ENCODE measurements around the gene CMC4. TPM values are rescaled to one million over a fixed set of nuclear protein-coding genes. Genes with fewer than 3 reads are reported as not detected.

Gene CMC4
- total RNA-seq, 5 donors from 2014 or later (not counting 1 experiment from before 2014, with no cell fraction given), result 3.3 to 12.7 (median 6.3) TPM

GRCh38 chrX:155056471-155056870 lies 14.5 kb downstream of the CMC4 start:
- Mint-ChIP-seq H3K4me3 (peak overlapping the region in 1 of 3 donors; percentile 51), H3K27me3 (peaks cover 0 to 7% of the 10 kb centered on the region in 2 donors), H3K9me3 (no peaks in the 10 kb centered on the region), H3K36me3 (peaks cover 17% of the 10 kb centered on the region), H3K27ac (peak overlapping the region; percentile 65 to 68), H3K4me1 (peaks cover 19 to 30% (median 20%) of the 10 kb centered on the region in 3 donors)
- no CpG with 5 or more reads among the region's 1 CpG for WGBS (ENCODE audit: insufficient coverage)
- peaks cover 4 to 13% of the 10 kb centered on the region in 2 experiments for H3K4me1 ChIP-seq (ENCODE audit: control insufficient read depth in 1 of 2, extremely low read depth in 1 of 2, insufficient read depth in 2 of 2, low read length in 2 of 2)
- peak; percentile 52 to 76 (median 64) for ATAC-seq (replicated peaks in 1 of 4)
- H3K27me3 ChIP-seq (replicated peaks in 1 of 2; ENCODE audit: control insufficient read depth in 2 of 2, extremely low read depth in 1 of 2, insufficient read depth in 2 of 2, low read length in 1 of 2), result no peaks in the 10 kb centered on the region
- H3K36me3 ChIP-seq (ENCODE audit: control insufficient read depth in 2 of 2, extremely low read depth in 1 of 2, insufficient read depth in 1 of 2, low read length in 1 of 2), result peaks cover 0 to 9% of the 10 kb centered on the region in 2 donors
- H3K27ac ChIP-seq (ENCODE audit: low read length), result peak overlapping the region; percentile 41
- DNase-seq, result peak in 2 of 35 experiments; percentile 4 to 16
- H3K4me3 ChIP-seq (ENCODE audit: control insufficient read depth in 1 of 2, extremely low read depth in 1 of 2, low read length in 1 of 2), result no peak overlapping the region
- POLR2A ChIA-PET, result no interaction called here
- CTCF ChIA-PET, result interaction anchor here (0.5 to 1.4 kb wide), 9 partner anchors 8 to 140 kb away, joined by 3 to 9 read pairs (median 3); partner anchors contain the start of genes BRCC3 (in 1 of the 2) and FUNDC2 (in 1 of the 2)
- no peaks in the 10 kb centered on the region for H3K9me3 ChIP-seq

- Histone ChIP-seq H3K36me3 (ENCODE audit: control insufficient read depth in 2 of 2, extremely low read depth in 1 of 2, insufficient read depth in 1 of 2, low read length in 1 of 2) (peaks cover 0 to 6% of the 10 kb centered on the region in 2 donors), H3K4me3 (ENCODE audit: control insufficient read depth in 1 of 2, extremely low read depth in 1 of 2, low read length in 1 of 2) (no peak overlapping the region), H3K27ac (ENCODE audit: low read length) (no peak overlapping the region), H3K9me3 (no peaks in the 10 kb centered on the region), H3K4me1 (ENCODE audit: control insufficient read depth in 1 of 2, extremely low read depth in 1 of 2, insufficient read depth in 2 of 2, low read length in 2 of 2) (peaks cover 4 to 13% of the 10 kb centered on the region in 2 experiments), H3K27me3 (replicated peaks in 1 of 2; ENCODE audit: control insufficient read depth in 2 of 2, extremely low read depth in 1 of 2, insufficient read depth in 2 of 2, low read length in 1 of 2) (no peaks in the 10 kb centered on the region)
- ATAC-seq (replicated peaks in 1 of 4), result no peak
- ChIA-PET CTCF (interaction anchor here in 1 of 2 donors (0.6 to 1.4 kb wide), 3 partner anchors 7 to 135 kb away, joined by 3 to 4 read pairs (median 3); partner anchors contain the start of gene FUNDC2), POLR2A (no interaction called here)
- Mint-ChIP-seq H3K9me3 (no peaks in the 10 kb centered on the region), H3K36me3 (peaks cover 21% of the 10 kb centered on the region), H3K4me3 (no peak overlapping the region), H3K27me3 (peaks cover 0 to 8% of the 10 kb centered on the region in 2 donors), H3K27ac (no peak overlapping the region), H3K4me1 (peaks cover 26 to 39% (median 30%) of the 10 kb centered on the region in 3 donors)
- WGBS (ENCODE audit: insufficient coverage), result no CpG with 5 or more reads among the region's 3 CpGs
- no peak for DNase-seq
These were observed 15.4 kb downstream of the CMC4 start for GRCh38 chrX:155055494-155055893.

GRCh38 chrX:155054255-155054654 lies 16.7 kb downstream of the CMC4 start:
- no CpG with 5 or more reads among the region's 4 CpGs for WGBS (ENCODE audit: insufficient coverage)
- Histone ChIP-seq H3K9me3 (no peaks in the 10 kb centered on the region), H3K27ac (ENCODE audit: low read length) (no peak overlapping the region), H3K27me3 (replicated peaks in 1 of 2; ENCODE audit: control insufficient read depth in 2 of 2, extremely low read depth in 1 of 2, insufficient read depth in 2 of 2, low read length in 1 of 2) (no peaks in the 10 kb centered on the region), H3K4me3 (ENCODE audit: control insufficient read depth in 1 of 2, extremely low read depth in 1 of 2, low read length in 1 of 2) (no peak overlapping the region), H3K36me3 (ENCODE audit: control insufficient read depth in 2 of 2, extremely low read depth in 1 of 2, insufficient read depth in 1 of 2, low read length in 1 of 2) (peaks cover 0 to 6% of the 10 kb centered on the region in 2 donors), H3K4me1 (ENCODE audit: control insufficient read depth in 1 of 2, extremely low read depth in 1 of 2, insufficient read depth in 2 of 2, low read length in 2 of 2) (peaks cover 4 to 13% of the 10 kb centered on the region in 2 experiments)
- Mint-ChIP-seq H3K9me3 (no peaks in the 10 kb centered on the region), H3K36me3 (peaks cover 21% of the 10 kb centered on the region), H3K27ac (no peak overlapping the region), H3K27me3 (peaks cover 0 to 8% of the 10 kb centered on the region in 2 donors), H3K4me3 (no peak overlapping the region), H3K4me1 (peaks cover 32 to 50% (median 42%) of the 10 kb centered on the region in 3 donors)
- POLR2A ChIA-PET, result no interaction called here
- CTCF ChIA-PET, result no interaction called here
- DNase-seq, result no peak
- ATAC-seq (replicated peaks in 1 of 4), result no peak

GRCh38 chrX:155053656-155054055 lies 17.3 kb downstream of the CMC4 start:
- H3K4me3 ChIP-seq (ENCODE audit: control insufficient read depth in 1 of 2, extremely low read depth in 1 of 2, low read length in 1 of 2), result no peak overlapping the region
- H3K4me3 Mint-ChIP-seq, result no peak overlapping the region
- no peaks in the 10 kb centered on the region for H3K9me3 ChIP-seq
- peaks cover 4 to 15% of the 10 kb centered on the region in 2 experiments for H3K4me1 ChIP-seq (ENCODE audit: control insufficient read depth in 1 of 2, extremely low read depth in 1 of 2, insufficient read depth in 2 of 2, low read length in 2 of 2)
- ATAC-seq (replicated peaks in 1 of 4), result no peak
- no peak for DNase-seq
- H3K4me1 Mint-ChIP-seq, result peaks cover 38 to 56% (median 48%) of the 10 kb centered on the region in 3 donors
- peaks cover 0 to 6% of the 10 kb centered on the region in 2 donors for H3K36me3 ChIP-seq (ENCODE audit: control insufficient read depth in 2 of 2, extremely low read depth in 1 of 2, insufficient read depth in 1 of 2, low read length in 1 of 2)
- H3K9me3 Mint-ChIP-seq, result no peaks in the 10 kb centered on the region
- H3K27ac Mint-ChIP-seq, result peak overlapping the region in 1 of 2 donors; percentile 9
- no peak overlapping the region for H3K27ac ChIP-seq (ENCODE audit: low read length)
- H3K36me3 Mint-ChIP-seq, result peaks cover 21% of the 10 kb centered on the region
- POLR2A ChIA-PET, result no interaction called here
- WGBS (ENCODE audit: insufficient coverage), result 100% methylated on average over 2 of the region's 3 CpGs
- CTCF ChIA-PET, result no interaction called here
- no peaks in the 10 kb centered on the region for H3K27me3 ChIP-seq (replicated peaks in 1 of 2; ENCODE audit: control insufficient read depth in 2 of 2, extremely low read depth in 1 of 2, insufficient read depth in 2 of 2, low read length in 1 of 2)
- peaks cover 0 to 8% of the 10 kb centered on the region in 2 donors for H3K27me3 Mint-ChIP-seq

GRCh38 chrX:155052738-155053498 lies 18.0 kb downstream of the CMC4 start:
- H3K4me3 Mint-ChIP-seq, result no peak overlapping the region
- DNase-seq, result no peak
- H3K27ac ChIP-seq (ENCODE audit: low read length), result no peak overlapping the region
- H3K27ac Mint-ChIP-seq, result peak overlapping the region in 1 of 2 donors; percentile 36
- no CpG with 5 or more reads among the region's 5 CpGs for WGBS (ENCODE audit: insufficient coverage)
- H3K27me3 ChIP-seq (replicated peaks in 1 of 2; ENCODE audit: control insufficient read depth in 2 of 2, extremely low read depth in 1 of 2, insufficient read depth in 2 of 2, low read length in 1 of 2), result no peaks in the 10 kb centered on the region
- H3K36me3 ChIP-seq (ENCODE audit: control insufficient read depth in 2 of 2, extremely low read depth in 1 of 2, insufficient read depth in 1 of 2, low read length in 1 of 2), result peaks cover 0 to 8% of the 10 kb centered on the region in 2 donors
- H3K9me3 Mint-ChIP-seq, result no peaks in the 10 kb centered on the region
- H3K4me3 ChIP-seq (ENCODE audit: control insufficient read depth in 1 of 2, extremely low read depth in 1 of 2, low read length in 1 of 2), result no peak overlapping the region
- H3K4me1 ChIP-seq (ENCODE audit: control insufficient read depth in 1 of 2, extremely low read depth in 1 of 2, insufficient read depth in 2 of 2, low read length in 2 of 2), result peaks cover 4 to 15% of the 10 kb centered on the region in 2 experiments
- ChIA-PET POLR2A (no interaction called here), CTCF (interaction anchor here in 1 of 2 donors (1.0 kb wide), 1 partner anchor 23 kb away, joined by 3 read pairs; no protein-coding TSS in a partner anchor)
- peaks cover 39 to 57% (median 49%) of the 10 kb centered on the region in 3 donors for H3K4me1 Mint-ChIP-seq
- no peak for ATAC-seq (replicated peaks in 1 of 4)
- H3K36me3 Mint-ChIP-seq, result peaks cover 21% of the 10 kb centered on the region
- H3K27me3 Mint-ChIP-seq, result peaks cover 0 to 8% of the 10 kb centered on the region in 2 donors
- H3K9me3 ChIP-seq, result no peaks in the 10 kb centered on the region

GRCh38 chrX:155048977-155049619 lies 21.8 kb downstream of the CMC4 start:
- no peak overlapping the region for H3K4me3 ChIP-seq (ENCODE audit: control insufficient read depth in 1 of 2, extremely low read depth in 1 of 2, low read length in 1 of 2)

More at GRCh38 chrX:155048977-155049619, 21.8 kb downstream of the CMC4 start:
- Mint-ChIP-seq H3K27me3 (peaks cover 0 to 18% of the 10 kb centered on the region in 2 donors), H3K9me3 (no peaks in the 10 kb centered on the region), H3K36me3 (peaks cover 33% of the 10 kb centered on the region), H3K4me1 (peaks cover 26 to 45% (median 35%) of the 10 kb centered on the region in 3 donors), H3K27ac (peak overlapping the region; percentile 56 to 73), H3K4me3 (no peak overlapping the region)
- no CpG with 5 or more reads among the region's 9 CpGs for WGBS (ENCODE audit: insufficient coverage)
- Histone ChIP-seq H3K36me3 (ENCODE audit: control insufficient read depth in 2 of 2, extremely low read depth in 1 of 2, insufficient read depth in 1 of 2, low read length in 1 of 2) (peaks cover 0 to 21% of the 10 kb centered on the region in 2 donors), H3K27me3 (replicated peaks in 1 of 2; ENCODE audit: control insufficient read depth in 2 of 2, extremely low read depth in 1 of 2, insufficient read depth in 2 of 2, low read length in 1 of 2) (no peaks in the 10 kb centered on the region), H3K4me1 (ENCODE audit: control insufficient read depth in 1 of 2, extremely low read depth in 1 of 2, insufficient read depth in 2 of 2, low read length in 2 of 2) (peaks cover 0 to 2% of the 10 kb centered on the region in 2 experiments), H3K27ac (ENCODE audit: low read length) (no peak overlapping the region), H3K9me3 (no peaks in the 10 kb centered on the region)
- POLR2A ChIA-PET, result no interaction called here
- CTCF ChIA-PET, result interaction anchor here in 1 of 2 donors (0.6 to 1.6 kb wide), 4 partner anchors 8 to 22 kb away, joined by 3 to 6 read pairs (median 4); partner anchors contain the start of gene FUNDC2
- DNase-seq (peak in 29 of 35 experiments; percentile 6 to 68 (median 36)), ATAC-seq (replicated peaks in 1 of 4) (peak in 3 of 4 experiments; percentile 45 to 77 (median 50))
